Lower leg skin (tissue), 4 donors: ENCODE measurements around the gene CTBP2. TPM values are rescaled to one million over a fixed set of nuclear protein-coding genes. Genes with fewer than 3 reads are reported as not detected.
A peak's percentile ranks its signal among the peaks of the same experiment; 100 is the strongest.

Experiments
- DNase-seq, 2 donors: peaks; one replicate each; pipeline ENCODE4 v3.0.0-alpha.2; 2019; ENCODE audit warnings: low spot score in 2 of 2
- H3K4me3 ChIP-seq: fragments of 200-600 bp; sonication (generic); 2 replicates; pipeline ENCODE4 v1.5.1; 2017; ENCODE audit warnings: mild to moderate bottlenecking, low read depth; ENCODE audit not compliant: poor library complexity, severe bottlenecking
- POLR2A ChIP-seq, 2 donors: fragments of 450-650 bp; IDR thresholded peaks; one replicate each; pipeline ENCODE4 v1.6.1; 2016 to 2017; ENCODE audit warnings: antibody characterized with exemption in 2 of 2, mild to moderate bottlenecking in 1 of 2, moderate library complexity in 1 of 2
- WGBS, 2 donors: methylation state at CpG; one replicate each; pipeline ENCODE4 v1.1.5; 2018; 5-methylcytosine and 5-hydroxymethylcytosine counted together
- intact Hi-C: fragments of 100-400 bp; cut with DNase I; formaldehyde crosslinking; loops from one replicate; pipeline ENCODE4 v1.15.0; 2023; ENCODE audit warnings: low total_unique reads
- total RNA-seq, 4 donors: library from RNA; depleted of rRNA; stranded (reverse); fragments of >200 nt; gene quantifications; one replicate each; pipeline ENCODE4 v1.1.0, GENCODE V29; 2016
- TF ChIP-seq, protein P1 (sequence below), 3 donors: fragments of 450-650 bp; IDR thresholded peaks; one replicate each; pipeline ENCODE4 v1.5.1; 2016; ENCODE audit warnings: antibody characterized with exemption in 3 of 3, mild to moderate bottlenecking in 3 of 3, moderate library complexity in 2 of 3

The CTBP2 gene
- total RNA-seq, 4 donors from 2014 or later = 30.3 to 39.5 (median 32.2) TPM

DNA sequence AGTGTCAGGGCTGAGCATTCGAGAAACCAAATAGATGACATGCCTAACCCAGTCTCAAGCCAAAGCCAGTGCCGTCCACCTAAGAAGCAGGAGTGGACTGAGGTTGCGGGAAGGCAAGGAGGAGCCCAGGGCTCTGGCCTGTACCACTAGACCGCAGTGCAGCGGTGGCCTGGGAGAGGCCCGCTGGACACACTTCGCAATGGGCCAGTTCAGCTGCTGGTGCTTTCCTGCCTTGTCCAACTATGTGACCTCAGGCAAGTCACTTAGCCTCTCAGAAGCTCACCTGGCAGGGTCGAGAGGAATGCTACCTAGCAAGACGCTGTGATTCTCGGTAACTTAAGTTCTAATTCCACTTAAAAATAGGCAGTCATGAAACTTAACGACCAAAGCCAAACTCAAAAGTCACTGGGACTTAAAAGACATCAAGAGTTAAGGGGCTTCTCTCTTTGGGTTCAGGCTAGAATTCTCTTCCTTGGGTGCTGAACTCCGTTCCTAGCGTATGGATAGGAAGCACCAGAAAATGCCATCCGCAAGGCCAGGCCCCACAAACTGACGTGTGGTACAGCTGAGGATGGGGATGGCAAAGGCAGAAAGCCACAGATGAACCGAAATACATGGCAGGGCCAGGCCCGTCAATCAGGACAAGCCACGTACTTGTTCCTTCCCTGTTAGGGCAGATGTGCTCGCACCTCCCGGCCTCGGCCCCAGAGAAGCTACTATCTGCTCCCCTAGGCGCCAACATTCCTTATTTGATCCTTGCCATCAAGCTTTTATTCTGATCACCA is 34.2 kb downstream of the CTBP2 start:
- 92 to 93% methylated on average over 22 of the region's 22 CpGs for WGBS, 2 donors
- no peak for TF ChIP-seq POLR2A (IDR thresholded peaks at IDR 0.05)
- TF ChIP-seq, protein P1, sequence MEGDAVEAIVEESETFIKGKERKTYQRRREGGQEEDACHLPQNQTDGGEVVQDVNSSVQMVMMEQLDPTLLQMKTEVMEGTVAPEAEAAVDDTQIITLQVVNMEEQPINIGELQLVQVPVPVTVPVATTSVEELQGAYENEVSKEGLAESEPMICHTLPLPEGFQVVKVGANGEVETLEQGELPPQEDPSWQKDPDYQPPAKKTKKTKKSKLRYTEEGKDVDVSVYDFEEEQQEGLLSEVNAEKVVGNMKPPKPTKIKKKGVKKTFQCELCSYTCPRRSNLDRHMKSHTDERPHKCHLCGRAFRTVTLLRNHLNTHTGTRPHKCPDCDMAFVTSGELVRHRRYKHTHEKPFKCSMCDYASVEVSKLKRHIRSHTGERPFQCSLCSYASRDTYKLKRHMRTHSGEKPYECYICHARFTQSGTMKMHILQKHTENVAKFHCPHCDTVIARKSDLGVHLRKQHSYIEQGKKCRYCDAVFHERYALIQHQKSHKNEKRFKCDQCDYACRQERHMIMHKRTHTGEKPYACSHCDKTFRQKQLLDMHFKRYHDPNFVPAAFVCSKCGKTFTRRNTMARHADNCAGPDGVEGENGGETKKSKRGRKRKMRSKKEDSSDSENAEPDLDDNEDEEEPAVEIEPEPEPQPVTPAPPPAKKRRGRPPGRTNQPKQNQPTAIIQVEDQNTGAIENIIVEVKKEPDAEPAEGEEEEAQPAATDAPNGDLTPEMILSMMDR (IDR thresholded peaks at IDR 0.05) = no peak
- intact Hi-C loops = no loop called here
- H3K4me3 ChIP-seq = no peak overlapping the region
- DNase-seq = no peak

DNA sequence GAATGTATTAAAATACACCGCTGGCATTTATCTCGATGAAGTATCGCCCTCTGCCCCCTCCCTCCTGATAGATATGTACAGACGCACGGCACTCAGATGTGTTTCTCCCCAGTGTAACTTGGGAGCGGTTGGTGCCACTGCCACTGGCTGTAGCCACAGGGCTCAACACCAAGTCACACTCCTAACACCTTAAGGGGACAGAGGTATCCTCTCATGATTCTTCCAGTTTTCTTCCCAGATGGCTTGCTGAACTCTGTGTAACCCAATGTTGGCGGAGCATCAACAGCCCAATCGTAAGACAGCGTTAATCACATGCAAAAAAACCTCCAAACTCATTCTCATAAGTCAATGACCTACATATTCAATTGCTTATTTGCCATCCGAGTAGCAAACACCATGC is 35.5 kb downstream of the CTBP2 start:
- DNase-seq = no peak
- intact Hi-C loops = no loop called here
- TF ChIP-seq, protein P1 (IDR thresholded peaks at IDR 0.05) = no peak
- TF ChIP-seq POLR2A (IDR thresholded peaks at IDR 0.05) = no peak
- H3K4me3 ChIP-seq = no peak overlapping the region
- 49 to 57% methylated on average over 10 of the region's 10 CpGs for WGBS, 2 donors

DNA sequence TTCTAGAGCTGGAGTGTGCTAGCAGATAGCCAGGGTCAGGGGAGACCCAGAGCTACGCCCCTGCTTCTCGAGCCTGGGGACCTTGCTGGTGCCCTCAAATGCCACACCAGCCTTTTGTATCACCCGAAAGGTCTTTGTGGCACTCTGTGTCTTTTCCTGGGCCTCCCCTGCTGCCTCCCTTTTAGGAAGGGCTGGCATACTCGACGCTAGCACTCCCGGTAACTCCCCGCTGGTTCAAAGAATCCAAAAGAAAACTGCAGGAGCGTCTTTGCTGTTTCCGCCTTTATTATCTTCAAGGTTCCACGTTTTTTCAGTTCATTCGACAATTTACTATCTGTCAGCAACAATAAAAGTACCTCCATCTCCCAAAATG is 36.3 kb downstream of the CTBP2 start:
- 54 to 61% methylated on average over 11 of the region's 11 CpGs for WGBS, 2 donors

DNA sequence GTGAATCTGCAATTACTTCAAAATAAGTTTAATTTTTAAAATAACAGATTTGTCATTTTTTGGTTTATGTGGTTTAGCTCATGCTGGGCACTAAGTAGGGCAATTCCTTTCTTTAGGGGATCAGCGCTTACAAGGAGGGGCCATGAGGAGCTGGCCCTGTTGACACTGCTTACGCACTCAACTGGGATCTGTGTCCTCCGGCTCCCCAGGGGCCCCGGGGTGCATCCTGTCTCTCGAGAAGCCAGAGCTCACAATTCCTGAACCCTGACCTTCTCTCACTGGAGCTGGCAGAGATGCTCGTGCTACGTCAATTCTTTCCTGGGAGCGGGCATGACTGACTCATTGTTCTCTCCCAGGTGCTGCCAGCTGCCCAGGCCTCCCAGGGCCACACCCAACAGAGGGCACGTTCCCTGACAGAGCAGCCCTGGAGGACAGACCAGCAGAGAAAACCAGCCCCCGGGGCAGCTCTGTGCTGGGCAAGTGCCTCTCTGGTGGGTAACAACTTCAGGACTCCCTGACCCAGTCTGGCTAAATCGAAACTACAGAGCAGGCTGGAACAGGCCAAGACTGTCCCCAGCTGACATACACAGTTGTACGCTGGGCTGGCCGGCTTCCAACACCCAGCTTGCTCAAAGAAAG is 36.8 kb downstream of the CTBP2 start:
- no peak for TF ChIP-seq POLR2A (IDR thresholded peaks at IDR 0.05)
- TF ChIP-seq, protein P1 (IDR thresholded peaks at IDR 0.05) = no peak
- H3K4me3 ChIP-seq = no peak overlapping the region
- 38 to 42% methylated on average over 11 to 12 of the region's 13 CpGs for WGBS, 2 donors
- intact Hi-C loops = no loop called here
- DNase-seq = peak; percentile 67 to 90

More for the DNA sequence above, 36.3 kb downstream of the CTBP2 start:
- no peak overlapping the region for H3K4me3 ChIP-seq
- no peak for DNase-seq
- intact Hi-C loops = no loop called here
- no peak for TF ChIP-seq POLR2A (IDR thresholded peaks at IDR 0.05)
- TF ChIP-seq, protein P1 (IDR thresholded peaks at IDR 0.05) = no peak

GRCh38 chr10:125122566-125122965 is 37.8 kb downstream of the CTBP2 start:
- intact Hi-C loops = no loop called here
- 93 to 94% methylated on average over 8 of the region's 8 CpGs for WGBS, 2 donors
- H3K4me3 ChIP-seq = no peak overlapping the region
- no peak for DNase-seq
- TF ChIP-seq POLR2A (IDR thresholded peaks at IDR 0.05) = no peak
- TF ChIP-seq, protein P1 (IDR thresholded peaks at IDR 0.05) = no peak
